GM23338 (cell line): Measurements from ENCODE around the gene ADGRD1. TPM values are rescaled to one million over a fixed set of nuclear protein-coding genes. Genes with fewer than 3 reads are reported as not detected.

Experiments used
- ATAC-seq: fragments of 200-7000 bp; cut with Tn5 transposase; 3 replicates; pipeline ENCODE4 v1.9.1; 2020
- DNase-seq: peaks from one replicate; pipeline ENCODE4 v3.0.0-alpha.2; 2015; ENCODE audit warnings: low spot score
- H2AFZ ChIP-seq: fragments of 200-600 bp; sonication (generic); 2 replicates; pipeline ENCODE4 v1.8.0; 2016; ENCODE audit warnings: antibody characterized with exemption, mild to moderate bottlenecking, moderate library complexity
- H3F3A ChIP-seq: fragments of 200-600 bp; sonication (generic); replicated peaks from 2 replicates; pipeline ENCODE4 v1.8.0; 2017; ENCODE audit warnings: antibody characterized with exemption, mixed run types, low read depth
- H3K27ac ChIP-seq: fragments of 200-600 bp; sonication (generic); 2 replicates; pipeline ENCODE4 v1.6.1; 2016; ENCODE audit warnings: low read depth
- H3K27me3 ChIP-seq: fragments of 200-600 bp; sonication (generic); 2 replicates; pipeline ENCODE4 v1.8.0; 2016; ENCODE audit warnings: mild to moderate bottlenecking, mixed run types, moderate library complexity; ENCODE audit not compliant: insufficient read depth
- H3K36me3 ChIP-seq: fragments of 200-600 bp; sonication (generic); 2 replicates; pipeline ENCODE4 v1.8.0; 2016; ENCODE audit warnings: mild to moderate bottlenecking; ENCODE audit not compliant: insufficient read depth
- H3K4me1 ChIP-seq: fragments of 200-600 bp; sonication (generic); 2 replicates; pipeline ENCODE4 v1.8.0; 2016; ENCODE audit warnings: mild to moderate bottlenecking, moderate library complexity; ENCODE audit not compliant: insufficient read depth
- H3K4me2 ChIP-seq: fragments of 200-600 bp; sonication (generic); 2 replicates; pipeline ENCODE4 v1.7.1; 2017; ENCODE audit warnings: mixed run types
- H3K4me3 ChIP-seq: fragments of 200-600 bp; sonication (generic); 2 replicates; pipeline ENCODE4 v1.6.1; 2016; ENCODE audit warnings: mixed run types
- H3K79me2 ChIP-seq: fragments of 200-600 bp; sonication (generic); replicated peaks from 2 replicates; pipeline ENCODE4 v1.8.0; 2017; ENCODE audit warnings: mild to moderate bottlenecking; ENCODE audit not compliant: insufficient read depth
- H3K9me2 ChIP-seq: fragments of 200-600 bp; sonication (generic); 2 replicates; pipeline ENCODE4 v1.8.0; 2017; ENCODE audit not compliant: insufficient read depth
- H4K20me1 ChIP-seq: fragments of 200-600 bp; sonication (generic); replicated peaks from 2 replicates; pipeline ENCODE4 v1.8.0; 2017; ENCODE audit warnings: mild to moderate bottlenecking; ENCODE audit not compliant: insufficient read depth
- H3K27ac Mint-ChIP-seq: 2 replicates; pipeline ENCODE4 v1.8.0; 2020; ENCODE audit warnings: inconsistent platforms, mild to moderate bottlenecking, moderate library complexity, mixed read lengths
- H3K27me3 Mint-ChIP-seq: 3 replicates; pipeline ENCODE4 v1.8.0; 2022; ENCODE audit warnings: low read depth, mild to moderate bottlenecking, moderate library complexity, mixed read lengths, inconsistent platforms; ENCODE audit not compliant: insufficient read depth, poor library complexity
- H3K36me3 Mint-ChIP-seq: 3 replicates; pipeline ENCODE4 v1.8.0; 2021; ENCODE audit warnings: low read depth, mild to moderate bottlenecking, inconsistent platforms, moderate library complexity, mixed read lengths
- H3K4me1 Mint-ChIP-seq: 3 replicates; pipeline ENCODE4 v1.8.0; 2020; ENCODE audit warnings: mild to moderate bottlenecking, inconsistent platforms, mixed read lengths
- H3K4me3 Mint-ChIP-seq: 3 replicates; pipeline ENCODE4 v1.8.0; 2021; ENCODE audit warnings: moderate library complexity, mild to moderate bottlenecking, inconsistent platforms, mixed read lengths
- H3K9me3 Mint-ChIP-seq: 3 replicates; pipeline ENCODE4 v1.8.0; 2020; ENCODE audit warnings: moderate library complexity, mild to moderate bottlenecking, inconsistent platforms, mixed read lengths
- EZH2 ChIP-seq: fragments of 200-600 bp; sonication (generic); IDR thresholded peaks from one replicate; pipeline ENCODE4 v1.8.0; 2017; ENCODE audit warnings: antibody characterized with exemption, mild to moderate bottlenecking, low read depth; ENCODE audit not compliant: unreplicated experiment
- EZH2phosphoT487 ChIP-seq: fragments of 200-600 bp; sonication (generic); IDR thresholded peaks from one replicate; pipeline ENCODE4 v1.8.1; 2018; ENCODE audit warnings: antibody characterized with exemption; ENCODE audit not compliant: unreplicated experiment
- NANOG ChIP-seq: IDR thresholded peaks from 2 replicates; pipeline ENCODE4 v1.6.1; 2016; ENCODE audit warnings: antibody characterized with exemption, borderline replicate concordance
- POLR2AphosphoS5 ChIP-seq: IDR thresholded peaks from 2 replicates; pipeline ENCODE4 v1.6.1; 2016; ENCODE audit warnings: antibody characterized with exemption, low read depth
- polyA plus RNA-seq: library from polyadenylated mRNA; unstranded; fragments of >200 nt; fragmentation: Nextera tagmentation; extraction: Ambion mirVana; gene quantifications from 2 replicates; pipeline ENCODE4 v1.2.1, GENCODE V29; 2016
- total RNA-seq: library from RNA; depleted of rRNA; stranded (reverse); fragments of >200 nt; shearing (Covaris generic); gene quantifications from 2 replicates; pipeline ENCODE4 v1.2.3, GENCODE V29; 2014
- TF ChIP-seq, protein P1 (sequence below): fragments of 250-450 bp; sonication (Bioruptor Pico); IDR thresholded peaks from 2 replicates; pipeline ENCODE4 v1.5.0; 2020; ENCODE audit warnings: mild to moderate bottlenecking, moderate library complexity
- TF ChIP-seq, protein P2 (sequence below): IDR thresholded peaks from 2 replicates; pipeline ENCODE4 v1.6.1; 2016; ENCODE audit warnings: antibody characterized with exemption
- TF ChIP-seq, protein P3 (sequence below): IDR thresholded peaks from one replicate; pipeline ENCODE4 v1.6.1; 2018; ENCODE audit warnings: antibody characterized with exemption; ENCODE audit not compliant: unreplicated experiment

Gene ADGRD1
- total and polyA plus RNA-seq, 2 experiments from 2014 or later = 1.4 TPM; not detected in 1

DNA sequence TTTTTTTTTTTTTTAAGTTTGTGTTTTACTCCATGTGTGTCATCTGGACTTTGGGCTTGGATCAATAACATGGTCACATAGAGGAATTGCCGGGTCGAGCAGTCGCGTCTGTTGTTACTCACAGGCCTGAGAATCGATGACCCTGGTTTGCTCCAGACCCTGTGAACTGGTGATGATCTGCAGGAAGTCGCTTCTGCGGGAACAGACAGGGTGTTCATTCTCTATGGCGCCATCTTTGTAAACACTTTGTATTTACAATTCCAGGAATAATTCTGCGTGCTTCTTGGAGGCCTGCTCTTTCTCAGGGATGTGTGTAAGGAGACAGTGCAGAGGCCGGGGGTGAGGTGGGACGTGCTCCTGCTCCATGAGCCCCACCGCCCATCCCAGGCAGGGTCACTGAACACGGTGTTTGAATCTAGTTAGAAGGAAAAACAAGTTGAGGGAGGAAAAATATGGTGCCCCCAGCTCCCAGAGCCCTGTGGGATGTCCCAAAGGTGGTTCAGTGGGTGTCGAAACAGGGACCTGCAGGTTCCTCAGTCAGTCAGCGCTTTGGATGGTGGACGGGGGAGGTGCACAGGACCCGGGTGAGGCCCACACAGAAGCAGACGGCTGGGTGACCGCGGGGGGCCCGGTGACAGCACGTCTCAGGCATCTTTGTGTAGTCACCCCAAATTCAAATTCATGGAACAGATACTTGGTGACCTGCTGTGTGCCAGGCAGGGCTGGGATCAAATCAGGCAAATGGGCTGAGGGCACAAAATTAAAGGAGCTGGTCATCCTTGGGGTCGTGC, 58.8 kb downstream of the ADGRD1 start (continued):
- TF ChIP-seq, protein P1, sequence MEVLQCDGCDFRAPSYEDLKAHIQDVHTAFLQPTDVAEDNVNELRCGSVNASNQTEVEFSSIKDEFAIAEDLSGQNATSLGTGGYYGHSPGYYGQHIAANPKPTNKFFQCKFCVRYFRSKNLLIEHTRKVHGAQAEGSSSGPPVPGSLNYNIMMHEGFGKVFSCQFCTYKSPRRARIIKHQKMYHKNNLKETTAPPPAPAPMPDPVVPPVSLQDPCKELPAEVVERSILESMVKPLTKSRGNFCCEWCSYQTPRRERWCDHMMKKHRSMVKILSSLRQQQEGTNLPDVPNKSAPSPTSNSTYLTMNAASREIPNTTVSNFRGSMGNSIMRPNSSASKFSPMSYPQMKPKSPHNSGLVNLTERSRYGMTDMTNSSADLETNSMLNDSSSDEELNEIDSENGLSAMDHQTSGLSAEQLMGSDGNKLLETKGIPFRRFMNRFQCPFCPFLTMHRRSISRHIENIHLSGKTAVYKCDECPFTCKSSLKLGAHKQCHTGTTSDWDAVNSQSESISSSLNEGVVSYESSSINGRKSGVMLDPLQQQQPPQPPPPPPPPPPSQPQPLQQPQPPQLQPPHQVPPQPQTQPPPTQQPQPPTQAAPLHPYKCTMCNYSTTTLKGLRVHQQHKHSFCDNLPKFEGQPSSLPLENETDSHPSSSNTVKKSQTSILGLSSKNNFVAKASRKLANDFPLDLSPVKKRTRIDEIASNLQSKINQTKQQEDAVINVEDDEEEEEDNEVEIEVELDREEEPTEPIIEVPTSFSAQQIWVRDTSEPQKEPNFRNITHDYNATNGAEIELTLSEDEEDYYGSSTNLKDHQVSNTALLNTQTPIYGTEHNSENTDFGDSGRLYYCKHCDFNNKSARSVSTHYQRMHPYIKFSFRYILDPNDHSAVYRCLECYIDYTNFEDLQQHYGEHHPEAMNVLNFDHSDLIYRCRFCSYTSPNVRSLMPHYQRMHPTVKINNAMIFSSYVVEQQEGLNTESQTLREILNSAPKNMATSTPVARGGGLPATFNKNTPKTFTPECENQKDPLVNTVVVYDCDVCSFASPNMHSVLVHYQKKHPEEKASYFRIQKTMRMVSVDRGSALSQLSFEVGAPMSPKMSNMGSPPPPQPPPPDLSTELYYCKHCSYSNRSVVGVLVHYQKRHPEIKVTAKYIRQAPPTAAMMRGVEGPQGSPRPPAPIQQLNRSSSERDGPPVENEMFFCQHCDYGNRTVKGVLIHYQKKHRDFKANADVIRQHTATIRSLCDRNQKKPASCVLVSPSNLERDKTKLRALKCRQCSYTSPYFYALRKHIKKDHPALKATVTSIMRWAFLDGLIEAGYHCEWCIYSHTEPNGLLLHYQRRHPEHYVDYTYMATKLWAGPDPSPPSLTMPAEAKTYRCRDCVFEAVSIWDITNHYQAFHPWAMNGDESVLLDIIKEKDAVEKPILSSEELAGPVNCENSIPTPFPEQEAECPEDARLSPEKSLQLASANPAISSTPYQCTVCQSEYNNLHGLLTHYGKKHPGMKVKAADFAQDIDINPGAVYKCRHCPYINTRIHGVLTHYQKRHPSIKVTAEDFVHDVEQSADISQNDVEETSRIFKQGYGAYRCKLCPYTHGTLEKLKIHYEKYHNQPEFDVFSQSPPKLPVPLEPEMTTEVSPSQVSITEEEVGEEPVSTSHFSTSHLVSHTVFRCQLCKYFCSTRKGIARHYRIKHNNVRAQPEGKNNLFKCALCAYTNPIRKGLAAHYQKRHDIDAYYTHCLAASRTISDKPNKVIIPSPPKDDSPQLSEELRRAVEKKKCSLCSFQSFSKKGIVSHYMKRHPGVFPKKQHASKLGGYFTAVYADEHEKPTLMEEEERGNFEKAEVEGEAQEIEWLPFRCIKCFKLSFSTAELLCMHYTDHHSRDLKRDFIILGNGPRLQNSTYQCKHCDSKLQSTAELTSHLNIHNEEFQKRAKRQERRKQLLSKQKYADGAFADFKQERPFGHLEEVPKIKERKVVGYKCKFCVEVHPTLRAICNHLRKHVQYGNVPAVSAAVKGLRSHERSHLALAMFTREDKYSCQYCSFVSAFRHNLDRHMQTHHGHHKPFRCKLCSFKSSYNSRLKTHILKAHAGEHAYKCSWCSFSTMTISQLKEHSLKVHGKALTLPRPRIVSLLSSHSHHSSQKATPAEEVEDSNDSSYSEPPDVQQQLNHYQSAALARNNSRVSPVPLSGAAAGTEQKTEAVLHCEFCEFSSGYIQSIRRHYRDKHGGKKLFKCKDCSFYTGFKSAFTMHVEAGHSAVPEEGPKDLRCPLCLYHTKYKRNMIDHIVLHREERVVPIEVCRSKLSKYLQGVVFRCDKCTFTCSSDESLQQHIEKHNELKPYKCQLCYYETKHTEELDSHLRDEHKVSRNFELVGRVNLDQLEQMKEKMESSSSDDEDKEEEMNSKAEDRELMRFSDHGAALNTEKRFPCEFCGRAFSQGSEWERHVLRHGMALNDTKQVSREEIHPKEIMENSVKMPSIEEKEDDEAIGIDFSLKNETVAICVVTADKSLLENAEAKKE (CRISPR knock-in tag) = no peak
- TF ChIP-seq, protein P2, sequence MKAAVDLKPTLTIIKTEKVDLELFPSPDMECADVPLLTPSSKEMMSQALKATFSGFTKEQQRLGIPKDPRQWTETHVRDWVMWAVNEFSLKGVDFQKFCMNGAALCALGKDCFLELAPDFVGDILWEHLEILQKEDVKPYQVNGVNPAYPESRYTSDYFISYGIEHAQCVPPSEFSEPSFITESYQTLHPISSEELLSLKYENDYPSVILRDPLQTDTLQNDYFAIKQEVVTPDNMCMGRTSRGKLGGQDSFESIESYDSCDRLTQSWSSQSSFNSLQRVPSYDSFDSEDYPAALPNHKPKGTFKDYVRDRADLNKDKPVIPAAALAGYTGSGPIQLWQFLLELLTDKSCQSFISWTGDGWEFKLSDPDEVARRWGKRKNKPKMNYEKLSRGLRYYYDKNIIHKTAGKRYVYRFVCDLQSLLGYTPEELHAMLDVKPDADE = no peak

DNA sequence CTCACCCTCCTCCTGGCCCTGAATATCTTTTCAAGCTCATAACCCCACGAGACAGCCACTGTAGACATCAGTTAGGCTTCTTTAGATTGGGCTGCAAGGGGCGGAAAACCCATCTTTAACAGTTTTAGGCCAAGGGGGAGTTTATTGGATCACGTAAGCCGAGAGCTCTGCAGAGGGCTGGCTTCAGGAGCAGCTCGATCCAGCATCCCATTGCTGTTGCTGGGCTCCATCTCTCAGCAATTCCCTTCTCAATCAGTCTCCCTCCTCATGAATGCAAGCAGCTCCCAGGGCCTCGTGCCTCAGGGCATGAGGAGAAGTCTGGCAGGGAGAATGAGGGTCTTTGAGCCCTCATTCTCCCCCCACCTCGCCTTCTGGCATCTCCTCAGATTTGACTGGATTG, 59.4 kb downstream of the ADGRD1 start:
- H3K4me3 Mint-ChIP-seq = no peak overlapping the region
- TF ChIP-seq NANOG (no peak), EZH2phosphoT487 (no peak), EZH2 (no peak), POLR2AphosphoS5 (no peak)
- TF ChIP-seq, protein P3, sequence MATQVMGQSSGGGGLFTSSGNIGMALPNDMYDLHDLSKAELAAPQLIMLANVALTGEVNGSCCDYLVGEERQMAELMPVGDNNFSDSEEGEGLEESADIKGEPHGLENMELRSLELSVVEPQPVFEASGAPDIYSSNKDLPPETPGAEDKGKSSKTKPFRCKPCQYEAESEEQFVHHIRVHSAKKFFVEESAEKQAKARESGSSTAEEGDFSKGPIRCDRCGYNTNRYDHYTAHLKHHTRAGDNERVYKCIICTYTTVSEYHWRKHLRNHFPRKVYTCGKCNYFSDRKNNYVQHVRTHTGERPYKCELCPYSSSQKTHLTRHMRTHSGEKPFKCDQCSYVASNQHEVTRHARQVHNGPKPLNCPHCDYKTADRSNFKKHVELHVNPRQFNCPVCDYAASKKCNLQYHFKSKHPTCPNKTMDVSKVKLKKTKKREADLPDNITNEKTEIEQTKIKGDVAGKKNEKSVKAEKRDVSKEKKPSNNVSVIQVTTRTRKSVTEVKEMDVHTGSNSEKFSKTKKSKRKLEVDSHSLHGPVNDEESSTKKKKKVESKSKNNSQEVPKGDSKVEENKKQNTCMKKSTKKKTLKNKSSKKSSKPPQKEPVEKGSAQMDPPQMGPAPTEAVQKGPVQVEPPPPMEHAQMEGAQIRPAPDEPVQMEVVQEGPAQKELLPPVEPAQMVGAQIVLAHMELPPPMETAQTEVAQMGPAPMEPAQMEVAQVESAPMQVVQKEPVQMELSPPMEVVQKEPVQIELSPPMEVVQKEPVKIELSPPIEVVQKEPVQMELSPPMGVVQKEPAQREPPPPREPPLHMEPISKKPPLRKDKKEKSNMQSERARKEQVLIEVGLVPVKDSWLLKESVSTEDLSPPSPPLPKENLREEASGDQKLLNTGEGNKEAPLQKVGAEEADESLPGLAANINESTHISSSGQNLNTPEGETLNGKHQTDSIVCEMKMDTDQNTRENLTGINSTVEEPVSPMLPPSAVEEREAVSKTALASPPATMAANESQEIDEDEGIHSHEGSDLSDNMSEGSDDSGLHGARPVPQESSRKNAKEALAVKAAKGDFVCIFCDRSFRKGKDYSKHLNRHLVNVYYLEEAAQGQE = no peak
- H3K27me3 ChIP-seq = no peaks in the 10 kb centered on the region
- no peaks in the 10 kb centered on the region for H3K36me3 Mint-ChIP-seq
- ATAC-seq (no peak), DNase-seq (no peak)
- no peaks in the 10 kb centered on the region for H3F3A ChIP-seq
- no peak overlapping the region for H2AFZ ChIP-seq
- no peak overlapping the region for H3K4me3 ChIP-seq
- no peaks in the 10 kb centered on the region for H3K9me3 Mint-ChIP-seq
- H3K4me1 ChIP-seq = no peaks in the 10 kb centered on the region
- no peak overlapping the region for H3K4me2 ChIP-seq
- no peaks in the 10 kb centered on the region for H3K79me2 ChIP-seq
- H4K20me1 ChIP-seq = no peaks in the 10 kb centered on the region
- no peak overlapping the region for H3K27ac Mint-ChIP-seq
- H3K27me3 Mint-ChIP-seq = peaks cover 15% of the 10 kb centered on the region
- no peak overlapping the region for H3K27ac ChIP-seq
- H3K4me1 Mint-ChIP-seq = peaks cover 2% of the 10 kb centered on the region; the same call in 1 of the 3 replicates
- no peaks in the 10 kb centered on the region for H3K9me2 ChIP-seq
- H3K36me3 ChIP-seq = no peaks in the 10 kb centered on the region
